IMR-90 (cell line): ENCODE results near the gene FXYD3. TPM values are rescaled to one million over a fixed set of nuclear protein-coding genes. Genes with fewer than 3 reads are reported as not detected.
A peak's percentile ranks its signal among the peaks of the same experiment; 100 is the strongest.

Experiments
- ATAC-seq: fragments of 200-7000 bp; cut with Tn5 transposase; 2 replicates; pipeline ENCODE4 v1.9.1; 2020; ENCODE audit warnings: low read depth, mild to moderate bottlenecking, moderate library complexity
- BruUV-seq: library from RNA; stranded (reverse); fragments of 400-500 nt; replicated peaks from 2 replicates; lab custom pipeline; 2021; lab: Mats Ljungman, UMichigan
- CTCF ChIA-PET: fragments of 300-600 bp; formaldehyde crosslinking; extraction: SDS; loops from one replicate; lab custom pipeline; 2021; ENCODE audit warnings: antibody characterized with exemption; lab: Yijun Ruan, JAX
- POLR2A ChIA-PET: fragments of 300-600 bp; sonication (Branson Sonifier 250); formaldehyde crosslinking; loops from one replicate; lab custom pipeline; 2022; ENCODE audit warnings: antibody characterized with exemption; ENCODE audit not compliant: unreplicated experiment; lab: Charles Lee
- DNase-seq: peaks from one replicate; pipeline ENCODE4 v3.0.0; 2013
- H2AFZ ChIP-seq: replicated peaks from 2 replicates; pipeline ENCODE3; 2013; ENCODE audit warnings: low read length, mild to moderate bottlenecking; ENCODE audit not compliant: poor library complexity
- H2AK5ac ChIP-seq: 2 replicates; pipeline ENCODE4 v1.6.1; 2013; ENCODE audit warnings: low read depth, low read length, inconsistent platforms
- H2AK9ac ChIP-seq: replicated peaks from 2 replicates; pipeline ENCODE3; 2013; ENCODE audit warnings: mild to moderate bottlenecking, low read depth, low read length, moderate library complexity; ENCODE audit not compliant: poor library complexity
- H2BK120ac ChIP-seq: 2 replicates; pipeline ENCODE4 v1.6.1; 2013; ENCODE audit warnings: low read depth, low read length, inconsistent platforms
- H2BK15ac ChIP-seq: 3 replicates; pipeline ENCODE4 v1.6.1; 2013; ENCODE audit warnings: low read depth, low read length, inconsistent platforms
- H2BK20ac ChIP-seq: 2 replicates; pipeline ENCODE4 v1.6.1; 2013; ENCODE audit warnings: low read depth, mild to moderate bottlenecking, inconsistent platforms, low read length, moderate library complexity
- H2BK5ac ChIP-seq: 2 replicates; pipeline ENCODE4 v1.6.1; 2013; ENCODE audit warnings: mild to moderate bottlenecking, low read depth, low read length, inconsistent platforms; ENCODE audit not compliant: poor library complexity, severe bottlenecking
- H3K14ac ChIP-seq: replicated peaks from 2 replicates; pipeline ENCODE4 v1.6.1; 2013; ENCODE audit warnings: low read depth, low read length, inconsistent platforms
- H3K18ac ChIP-seq: 2 replicates; pipeline ENCODE4 v1.6.1; 2013; ENCODE audit warnings: low read depth, low read length, control low read depth
- H3K23ac ChIP-seq: 2 replicates; pipeline ENCODE4 v1.6.1; 2013; ENCODE audit warnings: low read depth, low read length, inconsistent platforms
- H3K27ac ChIP-seq: 2 replicates; pipeline ENCODE4 v1.5.1; 2013; ENCODE audit warnings: mild to moderate bottlenecking, control low read depth, low read length; ENCODE audit not compliant: insufficient read depth
- H3K27me3 ChIP-seq: 2 replicates; pipeline ENCODE4 v1.6.1; 2013; ENCODE audit warnings: low read length; ENCODE audit not compliant: control insufficient read depth, insufficient read depth
- H3K36me3 ChIP-seq: 2 replicates; pipeline ENCODE4 v1.6.1; 2013; ENCODE audit warnings: low read length, mixed read lengths; ENCODE audit not compliant: control insufficient read depth, insufficient read depth
- H3K4ac ChIP-seq: 2 replicates; pipeline ENCODE4 v1.6.1; 2013; ENCODE audit warnings: low read depth, low read length, inconsistent platforms
- H3K4me1 ChIP-seq: 2 replicates; pipeline ENCODE4 v1.6.1; 2013; ENCODE audit warnings: low read length, mixed read lengths; ENCODE audit not compliant: control insufficient read depth, insufficient read depth
- H3K4me2 ChIP-seq: 2 replicates; pipeline ENCODE4 v1.6.1; 2013; ENCODE audit warnings: low read depth, mild to moderate bottlenecking, control low read depth, low read length, moderate library complexity
- H3K4me3 ChIP-seq: 2 replicates; pipeline ENCODE4 v1.5.1; 2013; ENCODE audit warnings: low read depth, mild to moderate bottlenecking, control low read depth, low read length, moderate library complexity; ENCODE audit not compliant: insufficient read depth
- H3K56ac ChIP-seq: 2 replicates; pipeline ENCODE4 v1.6.1; 2013; ENCODE audit warnings: low read length, inconsistent platforms; ENCODE audit not compliant: insufficient read depth; ENCODE audit errors: extremely low read depth
- H3K79me1 ChIP-seq, 2 experiments: 2 replicates each; pipeline ENCODE4 v1.6.1; 2013; ENCODE audit warnings: low read length in 2 of 2, inconsistent platforms in 1 of 2, low read depth in 1 of 2
- H3K9ac ChIP-seq: 2 replicates; pipeline ENCODE4 v1.6.1; 2013; ENCODE audit warnings: low read depth, low read length, control low read depth
- H3K9me1 ChIP-seq: 2 replicates; pipeline ENCODE4 v1.6.1; 2013; ENCODE audit warnings: low read length, inconsistent platforms; ENCODE audit not compliant: insufficient read depth
- H3K9me3 ChIP-seq: 2 replicates; pipeline ENCODE4 v1.6.1; 2013; ENCODE audit warnings: low read length; ENCODE audit not compliant: control insufficient read depth, insufficient read depth
- H4K20me1 ChIP-seq: 2 replicates; pipeline ENCODE4 v1.6.1; 2013; ENCODE audit warnings: low read length, inconsistent platforms; ENCODE audit not compliant: insufficient read depth
- H4K5ac ChIP-seq: 2 replicates; pipeline ENCODE4 v1.6.1; 2013; ENCODE audit warnings: mild to moderate bottlenecking, low read depth, low read length, control low read depth
- H4K8ac ChIP-seq, 2 experiments: 2 replicates each; pipeline ENCODE4 v1.6.1; 2013; ENCODE audit warnings: low read depth in 2 of 2, low read length in 2 of 2, control low read depth in 1 of 2, inconsistent platforms in 1 of 2
- H4K91ac ChIP-seq: 2 replicates; pipeline ENCODE4 v1.6.1; 2013; ENCODE audit warnings: low read depth, low read length, inconsistent platforms; ENCODE audit not compliant: insufficient read depth
- BHLHE40 ChIP-seq: fragments of 150-350 bp; IDR thresholded peaks from 2 replicates; pipeline ENCODE4 v1.6.1; 2016; ENCODE audit warnings: mild to moderate bottlenecking, low read depth, low read length
- CEBPB ChIP-seq: IDR thresholded peaks from 2 replicates; pipeline ENCODE4 v1.6.1; 2012; ENCODE audit warnings: low read depth, low read length, improper control_type of control experiment
- CHD1 ChIP-seq: IDR thresholded peaks from 2 replicates; pipeline ENCODE4 v1.6.1; 2012; ENCODE audit warnings: low read depth, low read length, improper control_type of control experiment
- MAFK ChIP-seq: IDR thresholded peaks from 2 replicates; pipeline ENCODE4 v1.6.1; 2012; ENCODE audit warnings: low read depth, low read length, improper control_type of control experiment
- MAZ ChIP-seq: IDR thresholded peaks from 2 replicates; pipeline ENCODE4 v1.6.1; 2012; ENCODE audit warnings: low read depth, mild to moderate bottlenecking, low read length, improper control_type of control experiment, moderate library complexity, borderline replicate concordance
- MXI1 ChIP-seq: IDR thresholded peaks from 2 replicates; pipeline ENCODE4 v1.6.1; 2012; ENCODE audit warnings: low read depth, mild to moderate bottlenecking, low read length, moderate library complexity, borderline replicate concordance
- POLR2A ChIP-seq: IDR thresholded peaks from 2 replicates; pipeline ENCODE4 v1.6.1; 2012; ENCODE audit warnings: mild to moderate bottlenecking, low read depth, low read length
- RAD21 ChIP-seq: IDR thresholded peaks from 2 replicates; pipeline ENCODE4 v1.6.1; 2012; ENCODE audit warnings: low read length, improper control_type of control experiment
- RCOR1 ChIP-seq: IDR thresholded peaks from 2 replicates; pipeline ENCODE4 v1.6.1; 2012; ENCODE audit warnings: mild to moderate bottlenecking, low read length, improper control_type of control experiment; ENCODE audit not compliant: insufficient replicate concordance
- RFX5 ChIP-seq: IDR thresholded peaks from 2 replicates; pipeline ENCODE4 v1.8.0; 2012; ENCODE audit warnings: low read depth, mild to moderate bottlenecking, low read length, moderate library complexity
- SMC3 ChIP-seq: fragments of 150-350 bp; IDR thresholded peaks from 2 replicates; pipeline ENCODE4 v1.6.1; 2016; ENCODE audit warnings: low read depth, mild to moderate bottlenecking, antibody characterized with exemption, low read length, moderate library complexity
- WGBS, 2 experiments: methylation state at CpG; one replicate each; pipeline versions ENCODE4 v1.1.5 to v1.1.7; 2013; ENCODE audit warnings: missing lambda C conversion rate in 2 of 2; ENCODE audit not compliant: insufficient read length in 1 of 2; ENCODE audit errors: extremely low coverage in 2 of 2; 5-methylcytosine and 5-hydroxymethylcytosine counted together
- dilution Hi-C: fragments of 300-500 bp; cut with HindIII; formaldehyde crosslinking; loops from one replicate; pipeline ENCODE4 v1.14.3; 2018; ENCODE audit warnings: low sequenced_read_pairs; ENCODE audit not compliant: unreplicated experiment
- in situ Hi-C: fragments of 300-500 bp; cut with MboI; formaldehyde crosslinking; loops from 3 replicates; pipeline ENCODE4 v1.14.3; 2019; ENCODE audit warnings: low sequenced_read_pairs, inconsistent platforms, mixed read lengths
- intact Hi-C: fragments of 100-400 bp; cut with micrococcal nuclease; formaldehyde crosslinking; loops from 2 replicates; pipeline ENCODE4 v1.10.0; 2022
- polyA plus RNA-seq, 3 experiments: library from polyadenylated mRNA; depleted of rRNA; stranded (reverse); fragments of >200 nt; gene quantifications; 2 replicates each; pipeline ENCODE4 v1.2.3, GENCODE V29; 2012; ENCODE audit warnings: low replicate concordance in 1 of 3
- total RNA-seq: library from RNA; depleted of rRNA; stranded (reverse); fragments of >200 nt; gene quantifications from 2 replicates; pipeline ENCODE4 v1.2.3, GENCODE V29; 2012
- TF ChIP-seq, protein P1 (sequence below): fragments of 150-350 bp; IDR thresholded peaks from 2 replicates; pipeline ENCODE4 v1.6.1; 2016; ENCODE audit warnings: low read depth, mild to moderate bottlenecking, low read length, moderate library complexity, borderline replicate concordance
- TF ChIP-seq, protein P2 (sequence below): conservative IDR thresholded peaks from 2 replicates; pipeline ENCODE4 v1.5.1; 2012; ENCODE audit warnings: mild to moderate bottlenecking, low read depth, low read length, improper control_type of control experiment

The FXYD3 gene
- total and polyA plus RNA-seq, 2 of the 4 experiments (the other 2 are of a cell fraction), result not detected

DNA sequence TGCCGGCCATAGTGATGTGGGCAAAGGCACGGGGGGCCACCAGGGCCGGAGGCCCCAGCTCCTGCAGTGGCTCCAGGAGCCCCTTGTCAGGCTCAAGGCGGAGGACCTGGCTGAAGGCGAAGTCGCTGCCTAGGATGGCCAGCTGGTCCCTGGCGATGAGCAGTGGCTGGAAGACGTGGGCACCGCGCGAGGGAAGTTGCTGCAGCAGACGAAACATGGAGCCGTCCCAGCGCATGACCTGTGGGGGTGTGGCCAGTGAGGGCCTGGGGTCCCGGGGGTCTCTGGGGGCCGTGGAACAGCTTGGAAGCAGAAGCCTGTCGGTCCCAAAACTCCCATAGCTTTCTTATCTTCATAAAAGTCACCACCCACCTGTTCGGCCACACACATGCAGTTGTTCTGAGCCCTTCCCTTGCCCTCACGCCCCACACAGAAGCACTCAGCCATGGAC, 9.7 kb downstream of the FXYD3 start:
- H2AFZ ChIP-seq, result no peak overlapping the region
- H2BK15ac ChIP-seq, result no peak overlapping the region
- no peak overlapping the region for H3K23ac ChIP-seq
- no peak overlapping the region for H2BK120ac ChIP-seq
- BruUV-seq, result no TSS peak
- no peaks in the 10 kb centered on the region for H3K9me3 ChIP-seq
- H3K9me1 ChIP-seq, result peaks cover 7% of the 10 kb centered on the region; the same call in 1 of the 2 replicates
- no peak overlapping the region for H3K9ac ChIP-seq
- dilution Hi-C loops (no loop called here), intact Hi-C loops (no loop called here), in situ Hi-C loops (no loop called here)
- no peak overlapping the region for H3K4me3 ChIP-seq
- no peaks in the 10 kb centered on the region for H4K20me1 ChIP-seq
- no peak overlapping the region for H4K5ac ChIP-seq
- no peak overlapping the region for H2AK5ac ChIP-seq
- no peak overlapping the region for H3K56ac ChIP-seq
- no peak overlapping the region for H4K91ac ChIP-seq
- H3K14ac ChIP-seq, result no peak overlapping the region
- no peak for DNase-seq
- peaks cover 6% of the 10 kb centered on the region; the same call in 1 of the 2 replicates for H3K27me3 ChIP-seq
- no peak overlapping the region for H2BK20ac ChIP-seq
- H3K18ac ChIP-seq, result no peak overlapping the region
- H3K4me1 ChIP-seq, result peaks cover 2% of the 10 kb centered on the region; the same call in 1 of the 2 replicates
- ChIA-PET POLR2A (no interaction called here), CTCF (no interaction called here)
- ATAC-seq, result no peak
- no peak overlapping the region for H2BK5ac ChIP-seq
- H3K36me3 ChIP-seq, result no peaks in the 10 kb centered on the region
- 0 out of 4 replicates have a peak, but pooled peaks cover 0 to 7% of the 10 kb centered on the region in 2 experiments for H3K79me1 ChIP-seq
- H3K27ac ChIP-seq, result no peak overlapping the region
- H4K8ac ChIP-seq, result peak overlapping the region; percentile 87 to 94; a peak in 2 of 4 replicates
- H3K4ac ChIP-seq, result peak overlapping the region; percentile 79; the same call in 1 of the 2 replicates
- TF ChIP-seq, protein P1, sequence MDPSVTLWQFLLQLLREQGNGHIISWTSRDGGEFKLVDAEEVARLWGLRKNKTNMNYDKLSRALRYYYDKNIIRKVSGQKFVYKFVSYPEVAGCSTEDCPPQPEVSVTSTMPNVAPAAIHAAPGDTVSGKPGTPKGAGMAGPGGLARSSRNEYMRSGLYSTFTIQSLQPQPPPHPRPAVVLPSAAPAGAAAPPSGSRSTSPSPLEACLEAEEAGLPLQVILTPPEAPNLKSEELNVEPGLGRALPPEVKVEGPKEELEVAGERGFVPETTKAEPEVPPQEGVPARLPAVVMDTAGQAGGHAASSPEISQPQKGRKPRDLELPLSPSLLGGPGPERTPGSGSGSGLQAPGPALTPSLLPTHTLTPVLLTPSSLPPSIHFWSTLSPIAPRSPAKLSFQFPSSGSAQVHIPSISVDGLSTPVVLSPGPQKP, result no peak
- TF ChIP-seq MAFK, result no peak
- no peak for TF ChIP-seq BHLHE40
- TF ChIP-seq, protein P2, sequence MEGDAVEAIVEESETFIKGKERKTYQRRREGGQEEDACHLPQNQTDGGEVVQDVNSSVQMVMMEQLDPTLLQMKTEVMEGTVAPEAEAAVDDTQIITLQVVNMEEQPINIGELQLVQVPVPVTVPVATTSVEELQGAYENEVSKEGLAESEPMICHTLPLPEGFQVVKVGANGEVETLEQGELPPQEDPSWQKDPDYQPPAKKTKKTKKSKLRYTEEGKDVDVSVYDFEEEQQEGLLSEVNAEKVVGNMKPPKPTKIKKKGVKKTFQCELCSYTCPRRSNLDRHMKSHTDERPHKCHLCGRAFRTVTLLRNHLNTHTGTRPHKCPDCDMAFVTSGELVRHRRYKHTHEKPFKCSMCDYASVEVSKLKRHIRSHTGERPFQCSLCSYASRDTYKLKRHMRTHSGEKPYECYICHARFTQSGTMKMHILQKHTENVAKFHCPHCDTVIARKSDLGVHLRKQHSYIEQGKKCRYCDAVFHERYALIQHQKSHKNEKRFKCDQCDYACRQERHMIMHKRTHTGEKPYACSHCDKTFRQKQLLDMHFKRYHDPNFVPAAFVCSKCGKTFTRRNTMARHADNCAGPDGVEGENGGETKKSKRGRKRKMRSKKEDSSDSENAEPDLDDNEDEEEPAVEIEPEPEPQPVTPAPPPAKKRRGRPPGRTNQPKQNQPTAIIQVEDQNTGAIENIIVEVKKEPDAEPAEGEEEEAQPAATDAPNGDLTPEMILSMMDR, result no peak
- no peak for TF ChIP-seq CEBPB
- TF ChIP-seq MXI1, result no peak
- no peak for TF ChIP-seq RFX5
- no peak for TF ChIP-seq RCOR1
- no peak for TF ChIP-seq MAZ
- TF ChIP-seq SMC3, result no peak
- TF ChIP-seq RAD21, result no peak
- TF ChIP-seq CHD1, result no peak
- TF ChIP-seq POLR2A, result no peak
- 59% methylated on average over 6 of the region's 19 CpGs; no CpG with 5 or more reads in 1 of the 2 experiments for WGBS, 2 experiments
- H3K4me2 ChIP-seq, result no peak overlapping the region
- peak overlapping the region; percentile 83 for H2AK9ac ChIP-seq
